SK-N-SH (cell line): Measurements from ENCODE around the gene KLHDC8A.

Source experiments
- POLR2AphosphoS5 ChIP-seq: IDR thresholded peaks from 2 replicates; pipeline ENCODE4 v1.6.1; 2012; ENCODE audit warnings: low read depth, low read length
- TEAD4 ChIP-seq: IDR thresholded peaks from 2 replicates; pipeline ENCODE4 v1.4.0; 2012; ENCODE audit warnings: mild to moderate bottlenecking, borderline replicate concordance; ENCODE audit not compliant: insufficient read depth

GRCh38 chr1:205303247-205303888 lies 53.4 kb downstream of the KLHDC8A start:
- TF ChIP-seq POLR2AphosphoS5, result no peak
- TF ChIP-seq TEAD4, result no peak
